ENCODE data around the gene CRHR2. TPM values are rescaled to one million over a fixed set of nuclear protein-coding genes. Genes with fewer than 3 reads are reported as not detected.

The CRHR2 gene
- total RNA-seq, 1 experiment from 2014 or later, result not detected

- intact Hi-C loops (cut with micrococcal nuclease), result no loop called here
- no peak overlapping the region for H3K27ac Mint-ChIP-seq (ENCODE audit: low read depth, unreplicated experiment)
- no peak for TF ChIP-seq CTCF (IDR thresholded peaks at IDR 0.05; ENCODE audit: unreplicated experiment)
- no peaks in the 10 kb centered on the region for H3K4me1 Mint-ChIP-seq (ENCODE audit: insufficient read depth, unreplicated experiment)
- BruUV-seq (replicated peaks), result no TSS peak
- ChIA-PET CTCF (interaction anchor here (0.6 to 1.8 kb wide), 3 partner anchors 16 to 391 kb away, joined by 3 to 7 read pairs (median 3); no protein-coding TSS in a partner anchor), POLR2A (no interaction called here)
- no peak overlapping the region for H3K4me3 Mint-ChIP-seq (ENCODE audit: unreplicated experiment)
- no peaks in the 10 kb centered on the region for H3K9me3 Mint-ChIP-seq (ENCODE audit: unreplicated experiment)
- no peak for DNase-seq (ENCODE audit: unreplicated experiment)
- H3K36me3 Mint-ChIP-seq (ENCODE audit: insufficient read depth, unreplicated experiment), result no peaks in the 10 kb centered on the region
- peaks cover 18% of the 10 kb centered on the region for H3K27me3 Mint-ChIP-seq (ENCODE audit: insufficient read depth, unreplicated experiment)
These were observed 15.1 kb downstream of the CRHR2 start for GRCh38 chr7:30667172-30667571.

- intact Hi-C loops (cut with micrococcal nuclease), result no loop called here
- Mint-ChIP-seq H3K27ac (ENCODE audit: low read depth, unreplicated experiment) (no peak overlapping the region), H3K27me3 (ENCODE audit: insufficient read depth, unreplicated experiment) (peaks cover 17% of the 10 kb centered on the region), H3K36me3 (ENCODE audit: insufficient read depth, unreplicated experiment) (no peaks in the 10 kb centered on the region), H3K4me3 (ENCODE audit: unreplicated experiment) (no peak overlapping the region), H3K9me3 (ENCODE audit: unreplicated experiment) (no peaks in the 10 kb centered on the region), H3K4me1 (ENCODE audit: insufficient read depth, unreplicated experiment) (no peaks in the 10 kb centered on the region)
- no peak for TF ChIP-seq CTCF (IDR thresholded peaks at IDR 0.05; ENCODE audit: unreplicated experiment)
- ChIA-PET POLR2A (no interaction called here), CTCF (interaction anchor here (0.6 kb wide), 1 partner anchor 75 kb away, joined by 3 read pairs; no protein-coding TSS in a partner anchor)
- no peak for DNase-seq (ENCODE audit: unreplicated experiment)
- no TSS peak for BruUV-seq (replicated peaks)
These were observed 16.8 kb downstream of the CRHR2 start for GRCh38 chr7:30665449-30665848.

- Mint-ChIP-seq H3K27me3 (ENCODE audit: insufficient read depth, unreplicated experiment) (peaks cover 13% of the 10 kb centered on the region), H3K4me1 (ENCODE audit: insufficient read depth, unreplicated experiment) (no peaks in the 10 kb centered on the region), H3K27ac (ENCODE audit: low read depth, unreplicated experiment) (no peak overlapping the region), H3K36me3 (ENCODE audit: insufficient read depth, unreplicated experiment) (no peaks in the 10 kb centered on the region), H3K4me3 (ENCODE audit: unreplicated experiment) (no peak overlapping the region), H3K9me3 (ENCODE audit: unreplicated experiment) (no peaks in the 10 kb centered on the region)
- POLR2A ChIA-PET, result no interaction called here
- TF ChIP-seq CTCF (IDR thresholded peaks at IDR 0.05; ENCODE audit: unreplicated experiment), result no peak
- intact Hi-C loops (cut with micrococcal nuclease), result no loop called here
- no TSS peak for BruUV-seq (replicated peaks)
- DNase-seq (ENCODE audit: unreplicated experiment), result no peak
- CTCF ChIA-PET, result no interaction called here
These were observed 17.2 kb downstream of the CRHR2 start for GRCh38 chr7:30665043-30665442.

GRCh38 chr7:30664184-30664885, 17.9 kb downstream of the CRHR2 start:
- POLR2A ChIA-PET, result interaction anchor here (0.7 kb wide), 1 partner anchor 45 kb away, joined by 4 read pairs; no protein-coding TSS in a partner anchor
- no peaks in the 10 kb centered on the region for H3K4me1 Mint-ChIP-seq (ENCODE audit: insufficient read depth, unreplicated experiment)
- H3K27me3 Mint-ChIP-seq (ENCODE audit: insufficient read depth, unreplicated experiment), result peaks cover 6% of the 10 kb centered on the region
- H3K27ac Mint-ChIP-seq (ENCODE audit: low read depth, unreplicated experiment), result no peak overlapping the region
- intact Hi-C loops (cut with micrococcal nuclease), result no loop called here
- H3K4me3 Mint-ChIP-seq (ENCODE audit: unreplicated experiment), result no peak overlapping the region
- TF ChIP-seq CTCF (IDR thresholded peaks at IDR 0.05; ENCODE audit: unreplicated experiment), result no peak
- DNase-seq (ENCODE audit: unreplicated experiment), result no peak
- BruUV-seq (replicated peaks), result no TSS peak
- H3K9me3 Mint-ChIP-seq (ENCODE audit: unreplicated experiment), result no peaks in the 10 kb centered on the region
- no peaks in the 10 kb centered on the region for H3K36me3 Mint-ChIP-seq (ENCODE audit: insufficient read depth, unreplicated experiment)
- CTCF ChIA-PET, result interaction anchor here (0.6 to 1.4 kb wide), 3 partner anchors 16 to 75 kb away, joined by 3 to 6 read pairs (median 3); no protein-coding TSS in a partner anchor

Data from MCF 10A (cell line).